HG03097 (cell line): Measurements from ENCODE around the gene VWDE.
"Not testable (repeated sequence)": the region's sequence is repeated elsewhere in the genome, so short reads cannot be mapped to it uniquely, and the experiment has no call there.

Experiments
- ATAC-seq: cut with Tn5 transposase; IDR thresholded peaks from one replicate; pipeline ENCODE4 v1.9.1; 2021; ENCODE audit not compliant: unreplicated experiment, low FRiP score

VWDE gene

DNA sequence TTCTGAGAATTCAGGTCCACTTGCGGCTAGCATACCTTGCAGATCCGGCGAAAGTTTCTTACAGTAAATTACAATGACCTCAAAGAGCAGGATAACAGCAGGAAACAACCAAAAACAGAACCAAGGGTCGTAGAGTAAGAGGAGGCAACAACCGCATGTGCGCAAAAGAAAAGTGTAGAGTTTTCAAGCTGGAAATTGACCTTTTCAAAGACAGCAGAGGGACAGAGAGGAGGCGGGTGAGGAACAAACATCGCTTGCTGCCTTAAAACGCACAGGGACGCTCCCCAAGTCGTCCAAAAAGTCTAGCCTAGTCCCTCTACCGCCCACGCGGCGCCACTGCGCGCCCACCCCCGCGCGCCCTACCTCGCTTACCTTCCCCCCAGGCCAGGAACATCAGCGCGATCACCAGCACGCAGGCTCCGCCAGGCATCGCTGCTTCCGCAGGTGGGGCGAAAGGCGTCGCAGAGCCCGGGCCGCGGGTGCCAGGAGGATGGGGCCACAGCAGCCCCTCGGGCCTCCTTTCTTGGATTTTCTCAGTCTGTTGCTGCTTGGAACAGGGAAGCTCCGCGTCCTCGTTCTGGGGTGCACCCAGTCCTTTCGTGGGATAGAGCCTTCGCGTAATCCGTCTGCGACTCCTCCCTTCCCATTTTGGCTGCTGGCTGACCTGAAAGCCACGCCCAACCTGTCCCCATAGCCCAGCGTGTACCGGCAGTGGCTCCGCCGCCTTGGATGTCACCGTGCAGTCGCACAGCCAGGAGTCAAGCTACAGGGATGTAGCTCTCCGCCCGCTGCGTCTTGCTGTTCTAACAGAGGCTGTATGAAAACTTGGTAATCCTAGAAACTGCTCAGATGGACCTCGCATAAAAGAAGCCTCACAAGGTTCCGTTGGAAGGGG is at the start of gene VWDE:
Gene VWDE (minus strand): TSS at position 579 of the 895 bp plus-strand sequence. CDS start 149 bp downstream, at position 430.
- ATAC-seq, result no peak

DNA sequence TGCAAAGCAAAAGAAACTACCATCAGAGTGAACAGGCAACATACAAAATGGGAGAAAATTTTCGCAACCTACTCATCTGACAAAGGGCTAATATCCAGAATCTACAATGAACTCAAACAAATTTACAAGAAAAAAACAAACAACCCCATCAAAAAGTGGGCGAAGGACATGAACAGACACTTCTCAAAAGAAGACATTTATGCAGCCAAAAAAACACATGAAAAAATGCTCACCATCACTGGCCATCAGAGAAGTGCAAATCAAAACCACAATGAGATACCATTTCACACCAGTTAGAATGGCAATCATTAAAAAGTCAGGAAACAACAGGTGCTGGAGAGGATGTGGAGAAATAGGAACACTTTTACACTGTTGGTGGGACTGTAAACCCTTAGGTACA is 49.5 kb upstream of the VWDE start:
- not testable (repeated sequence) for ATAC-seq

DNA sequence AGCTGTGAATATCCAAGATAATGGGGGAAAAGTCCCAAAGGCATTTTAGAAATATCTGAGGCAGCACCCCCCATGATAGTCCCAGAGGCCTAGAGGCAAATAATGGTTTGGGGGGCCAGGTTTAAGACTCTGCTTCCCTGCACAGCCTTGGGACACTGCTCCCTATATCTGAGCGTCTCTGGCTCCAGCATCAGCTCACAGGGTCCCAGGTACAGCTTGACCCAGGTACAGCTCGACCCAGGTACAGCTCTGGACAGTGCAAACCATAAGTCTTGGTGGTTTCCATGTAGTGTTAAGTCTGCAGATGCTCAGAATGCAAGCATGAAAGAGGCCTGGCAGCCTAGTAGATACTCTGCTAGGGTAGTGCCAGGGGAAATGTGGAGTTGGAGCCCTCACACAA is 47.0 kb upstream of the VWDE start:
- no peak for ATAC-seq

DNA sequence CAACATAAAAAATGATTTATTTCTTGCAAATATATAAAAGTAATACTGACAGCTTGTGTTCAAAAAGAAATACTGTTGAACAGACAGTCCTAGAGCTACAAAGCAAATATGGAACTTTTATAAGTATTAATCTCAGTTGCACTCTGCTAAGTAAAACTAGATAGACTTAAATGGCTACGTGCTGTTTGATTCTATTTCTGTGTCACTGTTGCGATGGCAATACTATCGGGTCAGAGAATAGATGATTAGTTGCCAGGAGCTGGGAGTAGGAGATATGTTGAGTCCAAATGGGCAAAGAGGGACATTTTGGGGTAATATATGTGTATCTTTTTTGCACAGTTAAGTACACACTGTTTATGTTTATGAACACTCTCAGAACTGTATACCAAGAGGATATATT is 41.1 kb upstream of the VWDE start:
- no peak for ATAC-seq

DNA sequence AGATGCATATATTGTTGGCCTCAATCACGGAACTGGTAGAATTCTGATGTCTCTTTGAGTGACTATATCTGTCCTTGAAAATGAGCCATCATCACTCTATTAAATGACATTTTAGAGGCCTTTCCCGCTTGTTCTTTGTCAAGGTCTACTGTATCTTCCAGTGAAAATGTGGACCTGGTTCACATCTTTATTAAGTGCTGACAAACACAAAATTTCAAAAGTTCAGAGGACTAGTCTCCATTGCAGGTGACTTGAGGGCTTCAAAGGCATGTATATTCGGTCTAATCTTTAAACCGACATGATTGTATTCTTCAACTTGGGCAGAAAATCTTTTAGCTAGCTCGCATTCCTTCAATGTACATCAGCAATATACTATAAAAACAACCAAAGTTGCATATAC is 36.6 kb upstream of the VWDE start:
- ATAC-seq, result no peak

DNA sequence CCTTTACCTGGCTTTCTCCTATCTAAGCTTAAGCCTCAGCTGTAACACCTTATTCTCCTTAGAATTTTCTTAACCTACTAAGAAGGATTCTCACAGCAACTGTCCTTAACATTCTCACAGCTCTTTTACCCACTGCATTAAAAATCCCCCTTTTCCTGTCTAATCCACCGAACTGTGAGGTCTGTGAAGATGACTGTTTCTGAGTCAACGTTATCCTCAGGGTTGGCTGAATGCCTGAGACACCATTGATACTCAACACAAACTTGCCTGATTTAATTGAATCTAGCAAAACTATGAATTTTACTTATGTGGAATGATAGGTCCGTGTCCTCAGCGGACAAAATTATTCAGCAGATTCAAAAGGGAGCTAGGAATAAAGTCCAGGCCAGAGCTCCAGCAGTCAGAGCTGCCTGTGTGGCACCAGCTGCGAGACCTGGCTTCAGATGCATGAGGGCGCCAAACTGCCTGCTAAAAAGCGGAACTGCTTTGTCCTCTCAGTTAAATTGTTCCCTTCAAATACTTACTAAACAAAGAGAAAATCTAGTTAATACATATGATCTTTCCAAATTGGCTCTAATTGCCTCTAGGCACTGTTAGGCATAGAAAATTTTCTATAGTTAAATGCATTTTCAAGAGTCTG is 33.4 kb upstream of the VWDE start:
- ATAC-seq, result no peak

DNA sequence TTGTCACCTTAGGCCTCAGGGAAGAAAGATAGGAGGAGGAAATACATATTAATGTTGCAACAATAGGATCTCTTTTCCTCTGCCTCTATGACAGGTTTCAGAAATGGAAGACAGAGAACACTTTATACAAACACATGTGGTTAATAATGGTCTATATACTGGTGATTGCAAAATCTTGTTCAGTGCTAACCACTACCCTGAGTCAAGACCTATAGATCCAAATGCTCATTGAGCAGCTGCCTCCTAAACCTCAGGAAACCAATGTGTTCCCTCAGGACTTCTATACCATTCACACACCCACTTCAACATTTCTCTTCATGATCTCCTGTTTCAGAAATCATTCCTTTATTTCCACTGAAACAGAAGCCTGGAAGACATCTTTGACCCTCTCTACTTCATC is 32.5 kb upstream of the VWDE start:
- no peak for ATAC-seq

DNA sequence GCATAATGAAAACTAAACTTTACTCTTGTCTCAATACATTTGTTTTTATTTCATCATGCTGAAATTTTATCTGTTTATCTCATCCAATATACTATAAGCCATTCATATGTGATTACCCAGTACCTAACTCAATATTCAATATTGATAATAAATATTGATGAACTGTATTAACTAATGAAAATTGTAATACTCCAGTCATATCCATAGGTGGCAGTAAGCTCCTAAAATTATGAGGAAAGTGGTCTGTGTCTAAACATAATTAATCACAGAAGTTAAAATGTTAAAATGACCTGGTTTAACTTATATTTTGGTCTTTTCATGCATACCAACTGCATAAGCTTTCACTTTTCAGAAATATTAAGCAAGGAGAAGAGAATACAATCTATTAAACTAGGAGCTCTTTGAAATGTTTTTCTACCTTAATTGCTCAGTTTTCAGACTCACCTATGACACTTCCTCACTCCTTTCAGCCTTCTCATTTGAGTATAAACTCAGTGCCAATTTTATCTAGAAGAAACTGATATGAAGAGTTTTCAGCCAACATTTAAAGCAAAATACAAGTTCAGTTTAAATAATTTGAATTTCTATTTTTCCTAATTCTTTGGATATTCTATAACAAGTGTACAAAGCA is 30.5 kb upstream of the VWDE start:
- no peak for ATAC-seq

DNA sequence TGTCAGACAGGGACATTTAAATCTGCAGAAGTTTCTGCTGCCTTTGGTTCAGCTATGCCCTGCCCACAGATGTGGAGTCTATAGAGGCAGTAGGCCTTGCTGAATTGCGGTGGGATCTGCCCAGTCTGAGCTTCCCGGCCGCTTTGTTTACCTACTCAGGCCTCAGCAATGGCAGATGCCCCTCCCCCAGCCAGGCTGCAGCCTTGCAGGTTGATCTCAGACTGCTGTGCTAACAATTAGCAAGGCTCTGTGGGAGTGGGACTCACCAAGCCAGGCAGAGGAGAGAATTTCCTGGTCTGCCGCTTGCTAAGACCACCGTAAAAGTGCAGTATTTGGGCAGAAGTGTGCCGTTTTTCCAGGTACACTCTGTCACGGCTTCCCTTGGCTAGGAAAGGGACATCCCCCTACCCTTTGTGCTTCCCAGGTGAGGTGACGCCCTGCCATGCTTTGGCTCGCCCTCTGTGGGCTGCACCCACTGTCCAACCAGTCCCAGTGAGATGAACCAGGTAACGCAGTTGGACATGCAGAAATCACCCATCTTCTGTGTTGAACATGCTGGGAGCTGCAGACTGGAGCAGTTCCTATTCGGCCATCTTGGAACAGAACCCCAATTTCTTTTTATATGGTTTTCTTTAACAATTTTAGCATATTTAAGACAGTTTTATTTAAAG is 28.4 kb upstream of the VWDE start:
- ATAC-seq, result no peak

DNA sequence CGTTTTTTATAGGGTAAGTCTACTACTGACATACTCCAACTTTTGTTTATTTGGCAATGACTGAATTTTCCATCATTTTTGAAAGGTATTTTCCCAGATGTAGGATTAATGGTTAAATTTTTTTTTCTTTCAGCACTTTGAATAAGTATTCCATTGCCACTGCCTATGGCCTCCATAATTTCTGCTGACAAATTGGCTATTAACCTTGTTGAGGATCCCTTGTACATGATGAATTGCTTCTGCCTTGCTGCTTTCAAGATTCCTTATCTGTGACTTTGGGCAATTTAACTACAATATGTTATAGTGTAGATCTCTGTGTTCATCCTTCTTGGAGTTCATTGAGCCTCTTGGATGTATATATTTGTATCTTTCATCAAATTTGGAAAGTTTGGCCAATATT is 21.6 kb upstream of the VWDE start:
- no peak for ATAC-seq

DNA sequence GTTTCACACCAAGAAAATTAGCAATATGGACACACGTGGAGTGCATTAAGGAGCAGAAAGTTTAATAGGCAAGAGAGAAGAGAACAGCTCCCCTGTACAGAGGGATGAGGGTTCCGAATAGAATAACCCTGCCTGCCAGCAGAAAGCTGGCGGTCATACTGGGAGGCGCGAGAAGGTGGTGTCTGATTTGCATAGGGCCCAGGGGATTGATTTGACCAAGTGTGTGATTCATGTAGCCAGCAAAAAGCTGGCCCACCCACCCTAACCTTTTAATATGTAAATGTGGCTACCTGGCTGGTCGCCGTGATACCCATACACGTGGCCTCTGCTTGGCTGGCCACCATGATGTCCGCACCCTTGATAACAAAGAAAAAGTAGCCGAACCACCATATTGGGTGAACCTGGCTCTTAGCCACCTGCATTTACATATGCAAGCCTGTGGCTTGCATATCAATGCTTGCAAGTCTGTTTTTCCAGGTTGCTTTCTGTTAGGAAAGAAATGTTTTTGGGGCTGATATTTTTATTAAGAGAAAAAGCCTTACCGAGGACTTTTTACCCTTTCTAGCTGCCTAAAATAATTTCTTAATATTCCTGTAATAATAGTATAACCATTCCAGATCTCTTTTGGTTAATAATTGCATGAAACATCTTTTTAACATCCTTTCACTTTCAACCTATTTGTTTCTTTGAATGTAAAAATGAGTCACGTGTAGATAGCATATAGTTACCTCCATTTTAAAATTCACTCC is 20.5 kb upstream of the VWDE start:
- no peak for ATAC-seq

DNA sequence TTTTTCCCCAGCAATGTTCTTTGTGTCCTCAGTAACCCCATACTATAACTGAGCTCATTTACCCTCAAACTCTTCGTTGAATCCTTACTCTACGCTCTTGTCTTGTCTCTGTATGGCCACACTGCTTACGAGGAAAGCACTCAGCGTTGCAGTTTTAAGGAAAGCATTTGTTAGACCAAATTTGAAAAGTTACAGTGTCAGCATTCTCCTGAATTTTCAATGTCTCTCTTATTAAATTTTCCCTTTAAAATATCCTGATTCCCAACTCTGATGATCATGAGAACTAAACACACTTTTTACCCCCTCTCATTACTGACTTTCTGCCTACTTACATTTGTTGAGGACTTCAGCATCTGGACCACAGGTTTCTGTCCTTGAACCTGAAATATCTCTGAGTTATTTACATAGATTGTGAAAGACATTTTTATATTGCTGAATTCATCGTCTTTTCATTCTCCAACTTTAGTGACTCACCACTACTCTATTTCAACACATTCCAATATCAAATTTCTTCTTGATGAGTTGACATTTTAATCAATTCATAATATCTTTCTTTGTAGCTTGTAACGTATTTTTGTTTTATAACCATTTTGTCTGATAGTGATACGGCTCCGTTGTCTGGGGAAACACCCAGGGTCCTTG is 19.8 kb upstream of the VWDE start:
- no peak for ATAC-seq

DNA sequence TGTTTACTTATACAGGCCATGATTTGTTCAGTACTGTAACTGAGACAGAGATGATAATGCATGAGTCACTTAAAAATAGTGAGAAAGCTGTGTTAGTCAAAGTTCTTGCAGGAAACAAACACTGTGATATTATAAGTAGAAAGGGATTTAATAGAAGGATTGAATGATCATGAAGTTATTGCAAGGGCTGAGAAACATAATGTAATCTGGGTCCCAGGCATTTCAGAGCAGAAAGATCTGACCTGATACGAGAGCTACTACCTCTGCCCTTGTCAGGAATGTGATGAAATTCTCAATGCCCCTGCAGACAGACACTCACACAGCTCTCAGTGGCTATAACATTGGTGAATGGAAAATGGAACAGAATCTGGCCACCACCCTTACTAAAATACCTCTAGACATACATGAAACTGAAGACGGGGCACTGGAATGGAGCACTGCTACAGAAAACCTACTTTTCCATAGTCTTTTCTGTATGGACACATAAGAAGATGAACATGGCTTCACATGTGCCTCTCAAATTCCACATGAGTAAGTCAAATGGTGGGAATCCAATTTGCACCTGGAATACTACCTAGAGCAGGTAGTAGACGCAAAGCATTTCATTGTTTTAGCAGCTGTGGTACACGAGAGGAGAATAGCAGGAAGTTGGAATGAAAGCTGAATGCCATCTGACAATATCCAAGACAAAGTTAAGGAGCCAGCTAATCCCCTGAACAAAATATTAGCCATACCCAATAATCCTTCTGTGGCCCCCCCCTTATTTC is 19.1 kb upstream of the VWDE start:
- no peak for ATAC-seq

DNA sequence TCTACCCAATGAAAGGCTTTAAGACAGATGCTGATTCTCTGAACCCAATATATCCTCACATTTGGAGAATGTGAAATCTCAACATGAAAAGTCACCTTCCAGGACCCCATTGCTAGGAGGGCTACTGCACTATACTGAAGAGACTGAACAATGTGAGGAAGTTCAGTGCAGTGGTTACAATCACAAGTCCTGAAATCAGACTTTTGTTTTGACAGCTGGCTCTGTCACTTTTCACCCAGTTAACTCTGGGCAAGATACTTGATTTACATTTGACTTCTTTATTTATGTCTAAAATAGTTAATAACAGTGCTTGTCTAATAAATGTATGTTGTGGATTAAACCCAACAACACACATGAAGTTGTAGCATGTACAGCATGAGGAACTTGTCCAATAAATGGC is 14.8 kb upstream of the VWDE start:
- no peak for ATAC-seq

DNA sequence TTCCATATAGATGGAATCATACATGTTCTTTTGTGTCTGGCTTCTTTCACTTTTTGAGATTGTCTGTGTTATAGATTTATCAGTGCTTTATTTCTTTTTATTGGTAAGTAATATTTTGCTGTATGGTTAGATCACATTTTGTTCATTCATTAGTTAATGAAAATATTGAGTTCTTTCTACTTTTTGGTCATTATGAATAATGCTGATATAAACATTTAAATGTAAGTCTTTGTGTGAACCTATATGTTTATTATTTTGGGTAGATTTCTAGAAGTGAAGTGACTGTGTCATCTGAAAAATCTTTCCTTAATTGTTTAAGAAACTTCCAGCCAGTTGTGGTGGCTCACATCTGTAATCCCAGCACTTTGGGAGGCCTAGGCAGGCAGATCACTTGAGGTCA is 11.4 kb upstream of the VWDE start:
- no peak for ATAC-seq

DNA sequence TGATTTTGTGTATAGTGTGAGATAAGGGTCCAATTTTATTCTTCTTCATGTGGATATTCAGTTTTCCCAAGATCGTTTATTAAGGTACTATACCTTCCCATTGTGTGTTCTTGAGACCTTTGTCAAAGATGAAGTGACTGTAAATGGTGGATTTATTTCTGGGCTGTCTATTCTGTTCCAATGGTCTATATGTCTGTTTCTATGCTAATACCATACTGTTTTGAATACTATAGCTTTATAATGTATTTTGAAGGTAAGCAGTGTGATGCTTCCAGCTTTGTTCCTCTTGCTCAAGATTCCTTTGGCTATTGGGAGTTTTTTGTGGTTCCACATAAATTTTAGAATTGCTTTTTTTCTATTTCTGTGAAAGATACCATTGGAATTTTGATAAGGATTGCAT is 8.7 kb upstream of the VWDE start:
- ATAC-seq, result no peak

DNA sequence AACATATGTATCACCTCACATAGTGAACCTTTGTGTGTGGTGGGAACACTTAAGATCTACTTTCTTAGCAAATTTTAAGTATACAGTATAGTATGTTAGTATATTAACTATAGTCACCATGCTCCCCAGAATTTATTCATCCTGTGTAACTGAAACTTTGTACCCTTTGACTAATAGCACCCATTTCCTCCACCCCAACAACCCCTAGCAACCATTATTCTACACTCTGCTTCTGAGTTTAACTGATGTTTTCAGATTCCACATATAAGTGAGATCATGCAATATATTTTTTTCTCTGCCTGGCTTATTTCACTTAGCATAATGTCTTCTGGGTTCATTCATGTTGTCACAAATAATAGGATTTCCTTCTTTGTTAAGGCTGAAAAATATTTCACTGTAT is 6.9 kb upstream of the VWDE start:
- no peak for ATAC-seq

DNA sequence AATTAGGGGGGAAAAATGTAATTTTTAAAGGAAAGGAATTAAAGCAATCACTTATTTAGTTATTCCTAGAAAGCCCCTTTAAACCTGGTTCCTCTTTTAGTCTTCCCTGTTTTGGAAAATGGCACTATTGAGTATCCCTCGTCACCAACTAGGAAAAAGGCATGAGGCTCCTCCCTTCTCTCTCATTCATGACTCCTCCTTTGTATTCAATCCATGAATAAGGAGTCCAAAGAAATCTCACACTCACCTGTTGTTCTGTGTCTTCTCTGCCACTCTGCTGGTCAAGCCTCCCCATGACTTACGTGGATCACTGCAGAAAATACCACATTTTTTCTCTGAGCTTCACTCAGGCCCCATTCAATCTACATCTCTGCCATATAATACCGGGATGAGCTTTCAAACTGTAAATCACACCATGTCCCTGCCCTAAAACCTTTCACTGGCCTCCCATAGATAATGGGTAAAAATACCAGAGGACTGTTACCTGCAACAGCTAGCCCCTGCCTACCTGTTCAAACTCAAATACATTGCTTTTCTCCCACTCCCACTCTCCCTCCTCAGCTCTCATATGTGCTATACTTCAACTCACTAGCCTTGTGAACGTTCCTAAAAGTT is 5.5 kb upstream of the VWDE start:
- ATAC-seq, result no peak

DNA sequence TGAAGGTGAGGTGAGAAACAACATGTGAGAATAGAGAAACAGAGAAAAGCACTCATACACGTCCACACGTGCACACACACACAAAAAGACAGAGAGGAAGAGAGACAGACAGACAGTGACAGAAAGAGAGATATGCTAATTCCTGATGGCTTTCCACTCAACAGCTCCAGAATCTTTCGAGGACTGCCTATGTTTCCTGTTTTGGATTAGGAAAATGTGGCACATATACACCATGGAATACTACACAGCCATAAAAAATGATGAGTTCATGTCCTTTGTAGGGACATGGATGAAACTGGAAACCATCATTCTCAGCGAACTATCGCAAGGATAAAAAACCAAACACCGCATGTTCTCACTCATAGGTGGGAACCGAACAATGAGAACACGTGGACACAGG is 4.0 kb upstream of the VWDE start:
- ATAC-seq, result not testable (repeated sequence)
